Stimulated activated CD4-positive, alpha-beta T cell treated with anti-CD3 and anti-CD28 coated beads, Interleukin-15, amount 100 ng/mL, for 1 hour (primary cell): ENCODE data around the gene HCN2.

ENCODE experiments used
- DNase-seq, 2 donors: peaks; one replicate each; pipeline ENCODE4 v3.0.0-alpha.2; 2020; ENCODE audit warnings: low read depth in 1 of 2, low spot score in 1 of 2

The HCN2 gene

DNA sequence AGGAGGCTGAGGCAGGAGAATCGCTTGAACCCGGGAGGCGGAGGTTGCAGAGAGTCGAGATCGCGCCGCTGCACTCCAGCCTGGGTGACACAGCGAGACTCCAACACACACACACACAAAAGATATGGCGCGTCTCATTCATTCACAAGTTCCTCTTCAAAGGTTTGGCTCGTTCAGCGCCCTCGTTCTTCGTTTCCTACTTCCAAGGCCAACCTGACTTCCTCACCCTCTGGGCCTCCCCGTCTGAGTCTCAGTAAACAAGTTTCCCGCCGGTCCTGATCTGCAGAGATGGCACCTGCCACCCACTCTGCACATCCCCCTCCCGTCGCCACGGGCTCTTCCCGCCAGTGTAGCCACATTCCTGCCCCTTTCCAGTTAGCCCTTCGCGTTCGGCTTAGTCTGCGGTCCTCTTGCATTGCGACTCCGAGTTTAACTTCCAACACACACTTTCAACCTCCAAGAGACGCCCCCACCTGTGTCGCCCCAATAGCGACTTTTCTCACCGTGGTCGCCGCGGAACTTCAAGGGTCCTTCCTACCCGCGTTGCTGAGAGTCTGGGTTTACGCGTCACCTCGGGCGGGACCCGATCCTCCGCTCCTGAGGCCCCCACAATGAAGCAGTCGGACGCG is 18.6 kb upstream of the HCN2 start:
- DNase-seq: peak in 1 of 2 donors; percentile 17

DNA sequence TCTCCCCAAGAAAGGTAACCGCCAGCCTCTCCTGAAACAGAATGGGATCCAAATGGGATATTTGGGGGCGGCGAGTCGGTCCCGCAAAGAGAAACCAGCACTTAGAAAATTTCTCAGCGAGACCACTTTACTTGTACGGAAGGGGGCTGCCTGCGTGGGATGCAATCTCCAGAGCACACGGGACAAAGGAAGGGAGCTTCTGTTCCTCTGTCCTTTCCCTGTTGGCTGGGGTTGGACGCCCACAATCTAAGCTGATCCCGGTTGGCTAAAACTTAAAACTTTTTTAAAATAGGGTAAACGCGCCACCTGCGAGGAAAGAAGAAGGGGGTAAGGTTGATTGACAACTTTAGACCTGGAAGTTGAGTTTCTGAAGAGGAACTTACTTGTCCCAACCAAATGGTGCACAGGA is 18.1 kb upstream of the HCN2 start:
- DNase-seq: no peak

DNA sequence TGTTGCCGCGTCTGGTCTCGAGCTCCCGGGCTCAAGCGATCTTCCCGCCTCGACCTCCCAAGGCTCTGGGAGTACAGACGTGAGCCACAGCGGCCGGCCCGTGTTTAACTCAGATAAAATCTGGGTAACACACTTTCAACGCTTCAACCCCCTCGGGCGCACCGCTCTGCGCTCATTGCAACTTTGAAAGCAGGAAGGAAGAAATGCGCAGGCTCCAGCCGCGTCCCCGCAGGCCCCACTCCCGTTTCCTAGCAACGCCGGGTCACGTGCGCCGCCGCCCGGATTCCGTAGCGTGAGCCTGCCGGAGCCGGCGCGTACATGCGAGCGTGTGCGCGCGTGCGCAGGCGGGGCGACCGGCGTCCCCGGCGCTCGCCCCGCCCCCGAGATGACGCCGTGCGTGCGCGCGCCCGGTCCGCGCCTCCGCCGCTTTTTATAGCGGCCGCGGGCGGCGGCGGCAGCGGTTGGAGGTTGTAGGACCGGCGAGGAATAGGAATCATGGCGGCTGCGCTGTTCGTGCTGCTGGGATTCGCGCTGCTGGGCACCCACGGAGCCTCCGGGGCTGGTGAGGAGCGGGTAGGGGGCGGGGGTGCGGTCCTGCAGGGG is 17.4 kb upstream of the HCN2 start, which contains the start of gene BSG:
BSG (plus strand) TSS at position 457 of the 603 bp plus-strand sequence; CDS start at position 496, 39 bp downstream.
- DNase-seq: peak; percentile 96 to 97

DNA sequence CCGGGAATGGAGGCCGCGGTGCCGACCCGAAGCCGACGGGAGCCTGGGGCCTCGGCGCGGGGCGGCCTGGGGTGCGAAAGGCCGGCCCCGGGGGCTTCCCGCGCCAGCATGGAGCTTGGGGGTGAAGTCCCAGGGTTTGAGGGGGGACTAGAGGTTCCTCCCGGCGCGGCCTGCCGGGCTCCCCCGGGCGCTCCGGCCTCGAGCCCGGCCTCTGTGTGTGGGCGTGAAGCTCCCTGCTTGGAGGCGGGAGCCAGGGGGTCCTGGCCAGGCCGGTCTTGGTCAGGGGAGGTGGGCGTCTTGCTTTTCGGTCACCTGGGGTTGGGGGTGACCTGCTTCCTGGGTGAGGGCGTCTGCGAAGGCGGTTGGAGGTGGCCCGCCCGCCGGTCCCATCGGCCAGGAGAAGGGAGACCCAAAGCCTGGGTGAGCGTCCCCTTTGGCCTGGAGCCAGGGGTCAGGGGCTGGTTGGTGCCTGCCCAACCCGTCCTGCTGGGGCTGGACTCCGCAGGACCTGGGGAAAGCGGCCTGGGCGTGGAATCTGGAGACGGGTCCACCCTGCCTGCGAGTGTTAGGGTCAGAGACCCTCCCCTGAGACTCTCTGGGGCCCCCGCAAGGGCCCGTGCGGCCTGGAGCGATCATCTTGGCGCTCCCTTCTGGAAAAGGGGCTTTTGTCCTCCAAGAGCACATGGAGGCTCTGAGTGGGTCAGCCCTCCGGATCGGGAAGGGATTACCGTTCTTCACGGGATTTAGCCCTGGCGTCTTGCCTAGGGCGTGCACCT is 16.8 kb upstream of the HCN2 start:
- no peak for DNase-seq

DNA sequence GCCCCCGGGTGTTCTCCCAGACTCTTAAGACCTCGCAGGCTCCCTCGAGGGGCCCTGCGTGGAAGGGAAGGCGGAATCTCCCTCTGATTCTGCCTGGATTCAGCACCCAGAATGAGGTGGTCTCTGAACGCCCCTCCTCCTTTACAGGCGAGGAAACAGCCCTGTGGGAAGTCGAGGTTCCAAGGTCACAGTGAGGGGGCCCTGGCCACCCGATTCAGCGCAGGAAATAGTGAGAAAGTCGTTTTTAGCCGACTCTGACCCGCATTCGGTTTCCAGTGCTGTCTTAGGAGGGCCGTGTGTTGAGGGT is 16.2 kb upstream of the HCN2 start:
- no peak for DNase-seq

DNA sequence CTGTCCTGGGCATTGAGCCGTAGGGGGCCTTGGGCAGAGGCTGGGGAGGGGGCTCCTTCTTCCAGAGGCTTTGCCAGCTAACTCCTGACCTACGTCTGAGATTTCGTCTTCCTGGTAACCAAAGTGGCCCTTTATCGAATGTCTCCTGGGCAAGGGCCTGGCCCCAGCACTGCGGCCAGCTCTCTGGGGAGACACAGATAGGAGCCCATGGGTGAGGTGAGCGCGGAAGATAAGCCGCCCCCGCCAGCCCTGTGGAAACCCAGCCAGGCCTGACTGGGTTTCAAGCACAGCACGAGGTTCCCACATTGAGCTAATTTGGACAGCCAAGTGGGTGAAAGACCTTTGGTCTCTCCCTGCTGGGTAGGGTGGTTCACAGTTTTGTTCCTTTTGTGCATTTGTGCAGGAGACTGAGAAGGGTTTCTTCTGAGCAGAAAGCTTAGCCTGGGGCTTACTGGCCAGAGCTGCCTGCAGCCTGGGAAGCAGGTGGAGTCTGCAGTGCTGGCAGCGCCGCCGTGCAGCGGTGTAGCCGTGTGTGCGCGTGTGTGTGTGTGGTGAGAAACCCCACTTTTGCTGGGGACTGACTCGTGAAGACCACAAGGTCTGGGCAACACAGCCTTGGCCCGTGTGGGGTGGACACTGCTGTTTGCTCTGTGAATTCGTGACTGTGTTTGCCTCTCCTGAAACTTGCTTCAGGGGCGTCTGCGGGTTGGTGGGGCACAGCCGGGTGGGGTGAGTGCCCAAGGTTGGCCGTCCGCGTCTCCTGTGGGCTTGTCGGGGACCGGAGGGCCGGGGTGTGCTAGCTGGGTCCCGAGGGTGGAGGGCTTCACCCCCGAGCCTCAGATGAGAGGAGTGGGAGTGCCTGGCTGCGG is 14.8 kb upstream of the HCN2 start:
- no peak for DNase-seq

DNA sequence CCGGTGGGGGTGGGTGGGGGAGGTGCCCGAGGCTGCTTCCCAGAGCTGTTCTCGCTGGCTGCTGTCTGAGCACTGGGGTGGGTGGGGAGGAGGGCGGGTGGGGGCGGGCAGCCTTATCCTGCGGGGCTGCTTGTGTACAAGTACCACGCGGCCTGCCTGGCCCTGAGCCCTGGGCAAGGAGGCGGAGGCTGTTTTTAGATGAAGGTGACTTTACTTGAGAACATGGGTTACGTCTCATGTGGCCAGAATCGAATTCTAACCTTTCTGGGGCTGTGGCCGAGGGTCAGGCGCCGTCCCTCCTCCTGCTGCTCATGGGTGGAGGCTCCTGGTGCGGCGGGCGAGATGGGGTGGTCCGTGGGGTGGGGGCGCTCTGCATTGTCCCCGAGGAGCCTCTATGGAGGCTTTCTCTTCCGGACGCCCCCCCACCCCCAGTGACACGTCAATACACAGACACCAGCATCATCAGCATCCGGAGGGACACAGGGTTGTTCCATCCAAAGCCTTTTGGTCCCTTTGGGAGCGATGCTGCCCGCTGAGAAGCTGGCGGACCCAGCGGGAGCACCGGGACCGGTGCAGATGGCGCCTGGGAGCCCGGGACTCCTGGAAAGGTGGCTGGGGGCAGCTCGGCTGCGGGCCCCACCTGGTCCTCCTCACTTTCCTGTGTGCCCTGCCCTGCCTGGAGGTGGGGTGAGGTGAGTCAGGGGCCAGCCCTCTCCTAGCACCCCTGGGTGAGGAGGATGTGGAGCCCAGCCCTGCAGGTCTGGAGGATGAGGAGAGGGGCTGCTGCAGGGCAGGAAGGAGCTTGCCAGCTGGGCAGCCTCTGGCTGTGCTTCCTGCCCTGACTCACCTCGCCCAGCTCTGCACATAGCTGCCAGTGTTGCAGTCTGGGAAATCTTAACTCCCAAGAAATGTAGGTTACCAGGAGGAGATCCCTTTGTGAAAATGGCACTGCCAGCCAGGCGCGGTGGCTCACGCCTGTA is 13.9 kb upstream of the HCN2 start:
- no peak for DNase-seq

DNA sequence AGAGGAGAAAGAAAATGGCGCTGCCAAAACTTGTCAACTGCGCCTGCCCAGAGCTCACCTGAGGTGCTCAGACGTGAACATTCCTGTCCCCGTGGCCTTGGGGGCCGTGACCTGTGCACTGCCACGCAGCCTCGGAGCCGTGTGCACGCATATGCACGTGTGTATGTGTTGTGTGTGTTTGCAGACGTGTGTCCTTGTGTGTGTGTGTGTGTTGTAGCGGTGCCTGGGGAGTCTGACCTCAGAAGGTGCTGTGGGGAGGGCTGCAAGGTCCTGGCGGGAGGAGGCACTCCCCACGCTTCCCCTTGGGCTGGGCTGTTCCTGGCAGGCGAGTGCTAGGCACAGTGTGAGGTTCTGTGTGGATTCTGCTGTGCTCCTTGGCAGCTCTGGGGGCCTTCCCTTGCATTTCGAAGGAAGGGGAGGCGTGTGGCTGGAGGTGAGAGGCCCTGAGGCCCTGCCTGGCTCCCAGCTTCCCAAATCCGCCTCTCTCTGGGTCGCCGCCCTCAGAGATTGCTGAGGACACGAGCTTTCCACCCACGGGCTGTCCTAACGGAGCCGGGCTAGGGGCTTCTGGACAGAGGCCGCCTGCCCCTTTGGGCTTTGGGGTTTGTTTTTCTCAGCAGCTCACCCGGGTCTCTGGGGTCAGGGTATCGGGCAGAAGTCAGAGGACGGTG is 12.8 kb upstream of the HCN2 start:
- no peak for DNase-seq

DNA sequence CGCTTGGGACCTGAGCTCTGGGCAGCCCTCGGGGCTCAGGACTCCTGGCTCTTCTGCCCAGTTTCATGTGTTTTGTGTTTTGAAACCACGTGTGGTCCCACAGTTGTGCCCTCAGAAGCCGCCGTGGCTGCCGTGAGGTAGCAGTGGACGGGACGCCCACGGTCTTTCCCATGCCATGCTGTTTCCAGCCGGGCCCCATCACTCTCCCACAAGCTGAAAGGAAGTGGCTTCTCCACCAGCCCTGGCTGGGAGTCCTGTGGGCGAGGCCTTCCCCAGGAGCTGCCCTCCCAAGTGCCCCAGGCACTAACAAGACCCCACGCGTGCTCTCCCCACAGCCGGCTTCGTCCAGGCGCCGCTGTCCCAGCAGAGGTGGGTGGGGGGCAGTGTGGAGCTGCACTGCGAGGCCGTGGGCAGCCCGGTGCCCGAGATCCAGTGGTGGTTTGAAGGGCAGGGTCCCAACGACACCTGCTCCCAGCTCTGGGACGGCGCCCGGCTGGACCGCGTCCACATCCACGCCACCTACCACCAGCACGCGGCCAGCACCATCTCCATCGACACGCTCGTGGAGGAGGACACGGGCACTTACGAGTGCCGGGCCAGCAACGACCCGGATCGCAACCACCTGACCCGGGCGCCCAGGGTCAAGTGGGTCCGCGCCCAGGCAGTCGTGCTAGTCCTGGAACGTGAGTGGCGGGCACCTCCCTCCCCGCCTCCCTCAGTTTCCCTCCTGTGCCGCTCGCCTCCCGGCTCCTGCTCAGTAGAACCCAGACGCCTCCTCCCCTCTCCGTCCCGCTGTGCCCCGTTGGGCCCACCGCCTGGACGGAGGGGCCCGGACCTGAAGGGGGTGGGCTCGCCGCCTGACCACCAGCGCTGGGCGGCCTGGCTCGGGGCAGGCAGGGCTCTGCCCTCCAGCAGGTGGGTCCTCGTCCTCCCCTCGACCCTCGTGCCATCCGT is 12.0 kb upstream of the HCN2 start:
- no peak for DNase-seq

DNA sequence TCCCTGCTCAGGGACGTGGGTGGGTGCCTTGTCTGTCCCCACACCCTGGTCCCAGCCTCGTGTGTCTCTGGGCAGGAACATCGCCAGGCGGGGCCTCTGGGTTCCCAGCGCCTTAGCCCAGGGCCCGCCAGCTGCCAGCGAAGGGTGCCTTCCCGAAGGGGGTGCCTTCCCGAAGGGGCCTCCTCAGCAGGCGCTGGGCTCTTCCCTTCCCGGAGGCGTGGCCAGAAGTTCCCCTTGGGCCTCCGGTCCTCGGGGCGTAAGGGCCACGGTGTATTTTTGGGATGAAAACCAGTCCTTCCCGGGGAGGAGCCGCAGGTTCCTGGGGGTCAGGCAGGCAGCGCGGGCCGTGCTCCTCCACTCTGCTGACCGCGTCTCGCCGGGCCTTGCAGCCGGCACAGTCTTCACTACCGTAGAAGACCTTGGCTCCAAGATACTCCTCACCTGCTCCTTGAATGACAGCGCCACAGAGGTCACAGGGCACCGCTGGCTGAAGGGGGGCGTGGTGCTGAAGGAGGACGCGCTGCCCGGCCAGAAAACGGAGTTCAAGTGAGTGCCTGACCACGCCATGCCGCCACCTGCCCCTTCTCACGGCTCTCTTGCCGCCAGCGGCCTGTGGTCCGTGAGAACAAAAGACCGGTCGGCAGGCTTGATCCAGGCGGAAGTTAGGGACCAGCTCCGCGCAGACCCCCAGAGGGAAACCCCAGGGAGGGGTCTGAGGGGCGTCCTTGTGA is 10.4 kb upstream of the HCN2 start:
- no peak for DNase-seq

DNA sequence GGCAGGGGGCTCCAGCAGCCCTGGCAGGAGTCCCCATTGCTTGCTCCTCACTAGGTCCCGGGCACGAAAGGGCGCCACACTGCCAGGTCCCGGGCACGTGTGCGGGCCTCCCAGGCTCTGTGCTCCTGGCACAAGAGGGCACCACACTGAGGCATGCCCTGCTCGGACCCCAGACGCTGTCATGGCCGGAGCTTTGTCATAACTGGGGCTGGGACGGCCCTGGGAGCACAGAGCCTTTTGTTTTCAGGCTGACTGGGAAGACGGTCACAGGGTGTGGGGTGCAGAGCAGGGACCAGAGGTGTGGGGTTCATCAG is 9.9 kb upstream of the HCN2 start:
- no peak for DNase-seq

DNA sequence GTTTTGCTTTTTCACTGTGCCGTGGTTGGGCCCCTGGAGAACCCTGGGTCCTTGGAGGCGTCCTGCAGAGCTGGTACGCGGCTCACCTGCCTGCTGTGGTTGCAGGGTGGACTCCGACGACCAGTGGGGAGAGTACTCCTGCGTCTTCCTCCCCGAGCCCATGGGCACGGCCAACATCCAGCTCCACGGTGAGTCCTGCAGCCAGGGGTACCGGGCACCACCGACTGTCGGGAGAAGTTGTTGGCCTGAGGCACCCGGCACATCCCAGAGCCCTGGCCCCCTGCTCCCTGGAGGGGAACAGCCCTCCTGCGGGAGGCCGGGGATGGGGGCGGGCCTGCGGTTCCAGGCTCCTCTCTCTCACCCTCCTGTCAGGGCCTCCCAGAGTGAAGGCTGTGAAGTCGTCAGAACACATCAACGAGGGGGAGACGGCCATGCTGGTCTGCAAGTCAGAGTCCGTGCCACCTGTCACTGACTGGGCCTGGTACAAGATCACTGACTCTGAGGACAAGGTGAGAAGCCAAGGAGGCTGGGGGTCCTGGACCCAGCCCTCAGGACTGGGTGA is 9.3 kb upstream of the HCN2 start:
- DNase-seq: no peak

DNA sequence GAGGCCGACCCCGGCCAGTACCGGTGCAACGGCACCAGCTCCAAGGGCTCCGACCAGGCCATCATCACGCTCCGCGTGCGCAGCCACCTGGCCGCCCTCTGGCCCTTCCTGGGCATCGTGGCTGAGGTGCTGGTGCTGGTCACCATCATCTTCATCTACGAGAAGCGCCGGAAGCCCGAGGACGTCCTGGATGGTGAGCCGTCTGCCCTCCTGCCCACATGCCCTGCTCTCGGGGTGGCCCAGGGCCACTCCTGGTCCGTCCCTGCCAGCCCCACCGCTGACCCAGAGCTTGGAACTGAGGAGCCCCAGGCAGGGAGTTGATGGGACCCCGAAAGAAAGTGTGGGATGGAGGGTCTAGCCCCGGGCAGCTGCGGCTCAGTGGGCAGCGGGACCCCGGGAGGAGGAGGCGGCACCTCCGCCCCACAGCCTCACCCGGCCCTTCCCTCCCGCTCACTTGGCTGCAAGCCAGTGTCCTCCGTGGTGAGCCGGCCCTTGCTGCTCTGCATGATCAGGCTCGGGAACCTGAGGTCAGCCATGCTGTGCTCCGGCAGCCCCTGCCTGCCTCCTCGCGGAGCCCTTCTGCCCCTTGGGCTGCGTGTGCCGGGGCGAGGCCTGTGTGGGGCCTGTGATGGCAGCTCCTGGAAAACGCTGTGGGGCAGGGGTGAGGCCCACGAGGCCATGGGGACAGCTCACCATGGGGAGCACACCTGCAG is 8.1 kb upstream of the HCN2 start:
- DNase-seq: no peak

DNA sequence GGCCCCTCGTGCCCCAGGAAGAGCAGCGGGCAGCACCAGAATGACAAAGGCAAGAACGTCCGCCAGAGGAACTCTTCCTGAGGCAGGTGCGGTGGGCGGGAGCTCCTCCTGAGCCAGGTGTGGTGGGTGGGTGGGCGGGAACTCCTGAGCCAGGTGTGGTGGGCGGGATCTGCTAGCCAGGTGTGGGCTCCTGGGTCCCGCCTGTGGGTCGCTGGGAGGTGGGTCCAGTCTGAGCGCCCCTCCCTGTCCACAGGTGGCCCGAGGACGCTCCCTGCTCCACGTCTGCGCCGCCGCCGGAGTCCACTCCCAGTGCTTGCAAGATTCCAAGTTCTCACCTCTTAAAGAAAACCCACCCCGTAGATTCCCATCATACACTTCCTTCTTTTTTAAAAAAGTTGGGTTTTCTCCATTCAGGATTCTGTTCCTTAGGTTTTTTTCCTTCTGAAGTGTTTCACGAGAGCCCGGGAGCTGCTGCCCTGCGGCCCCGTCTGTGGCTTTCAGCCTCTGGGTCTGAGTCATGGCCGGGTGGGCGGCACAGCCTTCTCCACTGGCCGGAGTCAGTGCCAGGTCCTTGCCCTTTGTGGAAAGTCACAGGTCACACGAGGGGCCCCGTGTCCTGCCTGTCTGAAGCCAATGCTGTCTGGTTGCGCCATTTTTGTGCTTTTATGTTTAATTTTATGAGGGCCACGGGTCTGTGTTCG is 7.0 kb upstream of the HCN2 start:
- DNase-seq: no peak

DNA sequence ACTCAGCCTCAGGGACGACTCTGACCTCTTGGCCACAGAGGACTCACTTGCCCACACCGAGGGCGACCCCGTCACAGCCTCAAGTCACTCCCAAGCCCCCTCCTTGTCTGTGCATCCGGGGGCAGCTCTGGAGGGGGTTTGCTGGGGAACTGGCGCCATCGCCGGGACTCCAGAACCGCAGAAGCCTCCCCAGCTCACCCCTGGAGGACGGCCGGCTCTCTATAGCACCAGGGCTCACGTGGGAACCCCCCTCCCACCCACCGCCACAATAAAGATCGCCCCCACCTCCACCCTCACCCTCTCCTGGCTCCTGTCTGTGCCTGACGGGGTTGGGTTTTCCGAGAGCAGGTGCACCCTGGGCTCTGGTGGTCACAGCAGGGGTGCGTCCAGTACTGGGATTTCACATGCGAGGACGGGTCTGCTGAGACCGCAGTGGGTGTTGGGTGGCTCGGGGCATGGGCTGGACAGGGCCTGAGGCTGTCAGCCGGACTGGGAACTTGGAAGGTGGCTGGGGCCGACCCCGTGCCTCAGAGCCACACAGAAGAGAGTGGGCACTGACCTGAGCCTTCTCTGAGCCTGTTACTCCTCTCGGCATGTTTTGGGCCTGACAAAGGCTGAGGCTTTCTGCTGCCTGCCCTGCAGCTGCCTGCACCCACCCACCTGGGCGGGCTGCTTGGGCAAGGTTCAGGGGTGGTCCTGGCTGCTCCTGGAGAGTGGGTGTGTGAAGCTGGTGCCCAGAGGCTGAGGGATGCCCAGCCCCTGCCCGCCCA is 6.3 kb upstream of the HCN2 start:
- DNase-seq: no peak

DNA sequence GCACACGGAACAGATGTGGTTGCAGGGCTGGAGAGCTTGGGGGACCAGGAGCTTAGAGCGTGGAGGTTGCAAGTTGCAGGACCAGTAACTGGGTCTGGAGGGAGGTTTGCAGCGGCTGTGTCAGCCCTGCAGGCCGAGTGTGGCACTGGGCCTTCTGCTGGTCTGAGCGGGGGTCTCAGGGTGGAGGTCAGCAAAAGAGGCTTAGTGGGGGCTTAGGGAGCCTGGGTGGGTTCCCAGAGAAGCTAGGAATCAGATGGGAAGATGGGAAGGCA is 5.8 kb upstream of the HCN2 start:
- no peak for DNase-seq
